Endodermal cell (in vitro differentiated cells): ENCODE measurements around the gene TFRC. TPM values are rescaled to one million over a fixed set of nuclear protein-coding genes. Genes with fewer than 3 reads are reported as not detected.
"Not testable (repeated sequence)": the region's sequence is repeated elsewhere in the genome, so short reads cannot be mapped to it uniquely, and the experiment has no call there.

ENCODE experiments used
- DNase-seq: peaks from one replicate; pipeline ENCODE4 v3.0.0-alpha.2; 2017
- H3K27ac ChIP-seq: 2 replicates; pipeline ENCODE4 v1.5.1; 2013; ENCODE audit warnings: mild to moderate bottlenecking, low read depth, low read length, moderate library complexity
- H3K27me3 ChIP-seq: 2 replicates; pipeline ENCODE4 v1.6.1; 2013; ENCODE audit warnings: mild to moderate bottlenecking, low read length, moderate library complexity; ENCODE audit not compliant: insufficient read depth, control insufficient read depth, poor library complexity, severe bottlenecking
- H3K36me3 ChIP-seq: 2 replicates; pipeline ENCODE4 v1.7.0; 2013; ENCODE audit warnings: mild to moderate bottlenecking, low read length, moderate library complexity; ENCODE audit not compliant: control insufficient read depth, insufficient read depth
- H3K4me1 ChIP-seq: one replicate; pipeline ENCODE4 v1.7.0; 2013; ENCODE audit warnings: low read length; ENCODE audit not compliant: control insufficient read depth, insufficient read depth
- H3K4me3 ChIP-seq: 2 replicates; pipeline ENCODE4 v1.5.1; 2013; ENCODE audit warnings: mild to moderate bottlenecking, low read length, moderate library complexity
- H3K9ac ChIP-seq: 2 replicates; pipeline ENCODE4 v1.6.1; 2013; ENCODE audit warnings: mild to moderate bottlenecking, low read length, moderate library complexity; ENCODE audit not compliant: poor library complexity, severe bottlenecking; ENCODE audit errors: extremely low read depth
- H3K9me3 ChIP-seq: 2 replicates; pipeline ENCODE4 v1.6.1; 2013; ENCODE audit warnings: mild to moderate bottlenecking, low read length, moderate library complexity; ENCODE audit not compliant: control insufficient read depth
- H3K27ac Mint-ChIP-seq: 2 replicates; pipeline ENCODE4 v1.8.0; 2020; ENCODE audit warnings: mixed read lengths
- H3K27me3 Mint-ChIP-seq: 2 replicates; pipeline ENCODE4 v1.8.0; 2021; ENCODE audit warnings: mild to moderate bottlenecking, mixed read lengths; ENCODE audit not compliant: insufficient read depth
- H3K36me3 Mint-ChIP-seq: 2 replicates; pipeline ENCODE4 v1.8.0; 2020; ENCODE audit warnings: low read depth, mixed read lengths
- H3K4me1 Mint-ChIP-seq: 2 replicates; pipeline ENCODE4 v1.8.0; 2020; ENCODE audit warnings: mixed read lengths
- H3K4me3 Mint-ChIP-seq: 2 replicates; pipeline ENCODE4 v1.8.0; 2020; ENCODE audit warnings: mild to moderate bottlenecking, moderate library complexity, mixed read lengths
- H3K9me3 Mint-ChIP-seq: 2 replicates; pipeline ENCODE4 v1.8.0; 2020; ENCODE audit warnings: mild to moderate bottlenecking, mixed read lengths
- CTCF ChIP-seq: fragments of 200-600 bp; sonication (generic); conservative IDR thresholded peaks from 2 replicates; pipeline ENCODE4 v1.5.0; 2021; ENCODE audit warnings: antibody characterized with exemption, mild to moderate bottlenecking
- WGBS, 2 experiments: methylation state at CpG; one replicate each; pipeline versions ENCODE4 v1.1.5 to v1.1.7; 2013; ENCODE audit warnings: missing lambda C conversion rate in 2 of 2, mixed read lengths in 1 of 2; ENCODE audit not compliant: insufficient coverage in 1 of 2, insufficient read length in 1 of 2; 5-methylcytosine and 5-hydroxymethylcytosine counted together
- total RNA-seq, 2 donors: library from RNA; stranded (reverse); fragmentation: NEBNext Ultra II Directional in 1 of 2; extraction: Animal tissue kit (Norgen Biotek cat#: 25700) in 1 of 2; gene quantifications; 2 replicates in 1 of 2; 3 replicates in 1 of 2; pipeline ENCODE4 v1.2.1, GENCODE V29; 2021

The TFRC gene
- total RNA-seq, 2 donors from 2014 or later = 69.0 to 90.0 TPM

GRCh38 chr3:196007744-196008335 lies 74.0 kb downstream of the TFRC start:
- no peaks in the 10 kb centered on the region for H3K4me1 ChIP-seq
- no peaks in the 10 kb centered on the region for H3K36me3 ChIP-seq
- H3K27me3 ChIP-seq = peaks cover 17% of the 10 kb centered on the region
- Mint-ChIP-seq H3K27me3 (peaks cover 11% of the 10 kb centered on the region), H3K36me3 (no peaks in the 10 kb centered on the region), H3K4me3 (no peak overlapping the region), H3K9me3 (peaks cover 9% of the 10 kb centered on the region), H3K27ac (no peak overlapping the region), H3K4me1 (no peaks in the 10 kb centered on the region)
- no peak for DNase-seq
- no peak overlapping the region for H3K9ac ChIP-seq
- no peak overlapping the region for H3K27ac ChIP-seq
- WGBS, 2 experiments = 91 to 95% methylated on average over 11 of the region's 11 CpGs
- no peaks in the 10 kb centered on the region for H3K9me3 ChIP-seq
- no peak for TF ChIP-seq CTCF
- H3K4me3 ChIP-seq = no peak overlapping the region

DNA sequence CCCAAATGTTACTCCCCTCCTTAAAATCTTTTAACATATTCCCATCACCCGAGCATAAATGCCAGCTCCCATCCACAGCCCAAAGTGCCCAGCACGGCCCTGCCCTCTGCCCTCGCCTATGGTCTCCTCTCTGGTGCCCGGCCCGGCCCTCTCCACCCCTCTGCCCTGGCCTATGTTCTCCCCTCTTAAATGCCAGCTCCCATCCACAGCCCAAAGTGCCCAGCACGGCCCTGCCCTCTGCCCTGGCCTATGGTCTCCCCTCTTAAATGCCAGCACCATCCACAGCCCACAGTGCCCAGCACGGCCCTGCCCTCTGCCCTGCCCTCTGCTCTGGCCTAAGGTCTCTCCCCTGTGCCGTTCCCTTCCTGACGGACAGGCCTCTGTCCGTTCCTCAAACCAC lies 76.6 kb downstream of the TFRC start:
- H3K27me3 ChIP-seq, H3K27ac ChIP-seq, H3K9me3 Mint-ChIP-seq, H3K27ac Mint-ChIP-seq, H3K4me3 Mint-ChIP-seq, H3K27me3 Mint-ChIP-seq, DNase-seq, H3K36me3 ChIP-seq, H3K9me3 ChIP-seq, H3K36me3 Mint-ChIP-seq, H3K9ac ChIP-seq, H3K4me3 ChIP-seq, H3K4me1 Mint-ChIP-seq, H3K4me1 ChIP-seq: not testable (repeated sequence)
- WGBS, 2 experiments = 81 to 90% methylated on average over 2 to 8 of the region's 10 CpGs

GRCh38 chr3:196004359-196005052 lies 77.4 kb downstream of the TFRC start:
- not testable (repeated sequence) for H3K9me3 ChIP-seq, H3K27ac ChIP-seq, H3K9me3 Mint-ChIP-seq, H3K27me3 ChIP-seq, H3K4me3 Mint-ChIP-seq, H3K4me3 ChIP-seq, H3K4me1 ChIP-seq, H3K36me3 Mint-ChIP-seq, H3K9ac ChIP-seq, H3K27ac Mint-ChIP-seq, DNase-seq, H3K36me3 ChIP-seq, H3K4me1 Mint-ChIP-seq
- H3K27me3 Mint-ChIP-seq = peaks cover 10% of the 10 kb centered on the region
- WGBS, 2 experiments = 84 to 90% methylated on average over 16 to 17 of the region's 17 CpGs

GRCh38 chr3:196003611-196004010 lies 78.3 kb downstream of the TFRC start:
- Mint-ChIP-seq H3K36me3 (no peaks in the 10 kb centered on the region), H3K27me3 (peaks cover 18% of the 10 kb centered on the region), H3K9me3 (no peaks in the 10 kb centered on the region), H3K4me3 (no peak overlapping the region), H3K4me1 (no peaks in the 10 kb centered on the region), H3K27ac (no peak overlapping the region)
- whole genome bisulfite sequencing, 2 experiments = 86 to 90% methylated on average over 8 to 12 of the region's 12 CpGs
- Histone ChIP-seq H3K4me1 (no peaks in the 10 kb centered on the region), H3K27ac (no peak overlapping the region), H3K4me3 (no peak overlapping the region), H3K9me3 (no peaks in the 10 kb centered on the region), H3K36me3 (no peaks in the 10 kb centered on the region), H3K9ac (no peak overlapping the region), H3K27me3 (no peaks in the 10 kb centered on the region)
- no peak for TF ChIP-seq CTCF
- DNase-seq = no peak

GRCh38 chr3:196002721-196003120 lies 79.2 kb downstream of the TFRC start:
- not testable (repeated sequence) for H3K9ac ChIP-seq, H3K27ac ChIP-seq, H3K4me1 ChIP-seq, DNase-seq, H3K4me1 Mint-ChIP-seq, H3K9me3 ChIP-seq, H3K36me3 Mint-ChIP-seq, H3K27me3 ChIP-seq, H3K9me3 Mint-ChIP-seq, H3K4me3 ChIP-seq, H3K27ac Mint-ChIP-seq, H3K4me3 Mint-ChIP-seq, H3K36me3 ChIP-seq
- peaks cover 18% of the 10 kb centered on the region for H3K27me3 Mint-ChIP-seq
- WGBS, 2 experiments = 90 to 94% methylated on average over 4 to 6 of the region's 6 CpGs

- not testable (repeated sequence) for H3K4me3 Mint-ChIP-seq, H3K9me3 Mint-ChIP-seq, H3K4me3 ChIP-seq, H3K27ac Mint-ChIP-seq, H3K27ac ChIP-seq, H3K9ac ChIP-seq, H3K9me3 ChIP-seq, H3K36me3 ChIP-seq, H3K36me3 Mint-ChIP-seq, H3K27me3 ChIP-seq, H3K4me1 ChIP-seq, DNase-seq, H3K4me1 Mint-ChIP-seq
- H3K27me3 Mint-ChIP-seq = peaks cover 28% of the 10 kb centered on the region
- 90 to 97% methylated on average over 6 to 7 of the region's 7 CpGs for WGBS, 2 experiments
Measured at GRCh38 chr3:196001240-196001639, 80.7 kb downstream of the TFRC start.
